ENCODE results near the gene CRYGC. TPM values are rescaled to one million over a fixed set of nuclear protein-coding genes. Genes with fewer than 3 reads are reported as not detected.

Gene CRYGC, protein sequence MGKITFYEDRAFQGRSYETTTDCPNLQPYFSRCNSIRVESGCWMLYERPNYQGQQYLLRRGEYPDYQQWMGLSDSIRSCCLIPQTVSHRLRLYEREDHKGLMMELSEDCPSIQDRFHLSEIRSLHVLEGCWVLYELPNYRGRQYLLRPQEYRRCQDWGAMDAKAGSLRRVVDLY
- not detected for total RNA-seq
- not detected for polyA plus RNA-seq
- long read RNA-seq, donor 1: 0 reads
- long read RNA-seq, donor 2: 0 reads
- long read RNA-seq, donor 3: 0 reads
- long read RNA-seq, donor 4: 0 reads
- long read RNA-seq, donor 5: 0 reads
- long read RNA-seq, donor 6: 0 reads
- long read RNA-seq, donor 7: 0 reads
- long read RNA-seq, donor 8: 0 reads
- long read RNA-seq, donor 9: 0 reads
- long read RNA-seq, donor 10: 0 reads

DNA sequence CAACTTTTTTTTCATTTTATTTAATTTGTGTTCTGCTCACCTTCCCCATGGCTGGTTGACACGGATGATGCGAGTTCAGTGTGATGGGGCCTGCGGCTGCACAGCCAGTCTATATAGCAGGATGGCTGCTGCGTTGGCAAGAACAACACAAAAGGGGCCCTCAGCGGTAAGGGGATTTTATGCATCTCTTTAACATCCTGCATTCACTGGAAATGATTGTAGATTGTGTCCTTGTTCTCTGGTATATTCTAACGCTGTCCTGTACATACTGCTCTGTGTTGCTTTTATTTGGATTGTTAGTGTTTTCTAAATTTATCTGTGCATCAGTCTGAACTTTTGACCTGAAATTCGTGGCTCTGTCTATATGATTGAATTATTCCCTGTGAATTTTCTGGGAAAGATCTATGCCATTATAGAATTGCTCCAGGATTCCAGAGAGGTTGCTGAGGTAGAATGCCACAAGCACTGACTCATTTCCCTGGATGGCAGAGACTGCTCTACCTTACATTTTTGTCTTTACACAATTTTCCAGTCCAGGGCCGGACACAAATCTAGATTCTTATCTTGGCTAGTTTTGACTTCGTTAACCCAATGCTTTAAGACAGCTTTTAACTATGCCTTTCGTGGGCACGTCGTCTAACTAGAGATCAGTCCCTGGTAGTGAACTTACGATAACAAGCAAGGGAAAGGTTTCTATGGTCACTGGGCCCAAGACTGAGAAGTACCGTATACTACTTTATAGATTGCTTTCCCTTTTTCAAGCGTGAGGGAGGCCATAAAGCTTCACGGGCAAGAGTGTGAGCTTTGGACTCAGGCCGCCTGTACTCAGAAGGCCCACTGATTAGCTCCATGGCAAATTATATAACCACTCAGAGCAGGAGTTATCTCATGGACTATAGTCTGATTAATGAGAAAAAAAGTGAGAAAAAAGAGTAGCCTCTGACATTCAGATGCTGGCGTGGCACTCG, at the start of gene CRYGC:
TSS of gene CRYGC (minus strand) at position 85 of the 968 bp plus-strand sequence. CDS start at position 49, 36 bp downstream.
- DNase-seq (ENCODE audit: low read depth in 6 of 9, low spot score in 9 of 9): no peak
- no peak within 1 kb of the TSS for H3K4me3 ChIP-seq (ENCODE audit: low read length in 2 of 2)
- WGBS: 88% methylated on average over 19 of the region's 19 CpGs
- peaks cover 3 to 4% of the 10 kb centered on the region in 2 donors for H3K27me3 ChIP-seq (ENCODE audit: control insufficient read depth in 2 of 2, insufficient read depth in 1 of 2, low read length in 1 of 2)
- H3K36me3 ChIP-seq (ENCODE audit: control insufficient read depth in 2 of 2, insufficient read depth in 2 of 2, low read length in 1 of 2): no peaks in the 10 kb centered on the region
- peaks cover 0 to 5% of the 10 kb centered on the region in 2 donors for H3K4me1 ChIP-seq (ENCODE audit: control insufficient read depth in 2 of 2, insufficient read depth in 2 of 2, low read length in 2 of 2)
- H3K27ac ChIP-seq (ENCODE audit: low read depth in 1 of 2, low read length in 1 of 2): no peak within 1 kb of the TSS
- no peaks in the 10 kb centered on the region for H3K9me3 ChIP-seq (ENCODE audit: control insufficient read depth in 2 of 2, insufficient read depth in 1 of 2, low read length in 1 of 2)

DNA sequence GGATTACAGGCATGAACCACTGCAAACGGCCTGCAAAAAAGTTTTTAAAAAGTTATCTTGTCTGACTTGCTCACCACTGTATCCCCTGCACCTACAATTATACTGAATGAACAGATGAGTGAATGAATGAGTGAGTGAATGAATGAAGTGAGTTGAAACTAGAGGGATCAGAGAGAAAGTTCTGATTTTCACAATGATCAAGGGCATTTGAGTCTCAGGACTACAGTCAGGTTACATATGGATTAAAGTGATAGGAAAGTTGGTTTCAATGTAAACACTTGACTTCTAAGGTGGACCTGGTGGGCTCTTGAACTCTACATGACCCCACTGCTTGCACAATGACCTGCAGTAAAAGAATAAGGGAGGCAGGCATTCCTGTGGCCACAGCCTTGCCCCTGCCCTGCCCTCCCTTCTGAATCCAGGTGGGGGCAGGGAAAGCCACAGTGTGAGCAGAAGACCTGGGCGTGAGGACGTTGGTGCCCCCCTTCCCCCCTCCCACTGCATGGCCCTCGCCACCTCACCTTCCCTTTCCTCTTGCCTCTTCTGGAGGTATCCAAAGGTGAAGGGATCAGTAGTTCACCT, 49.5 kb upstream of the CRYGC start:
- no peak overlapping the region for H3K4me3 ChIP-seq (ENCODE audit: low read length in 2 of 2)
- 76% methylated on average over 4 of the region's 4 CpGs for WGBS
- no peak overlapping the region for H3K27ac ChIP-seq (ENCODE audit: low read depth in 1 of 2, low read length in 1 of 2)
- H3K27me3 ChIP-seq (ENCODE audit: control insufficient read depth in 2 of 2, insufficient read depth in 1 of 2, low read length in 1 of 2): peaks cover 0 to 2% of the 10 kb centered on the region in 2 donors
- no peaks in the 10 kb centered on the region for H3K36me3 ChIP-seq (ENCODE audit: control insufficient read depth in 2 of 2, insufficient read depth in 2 of 2, low read length in 1 of 2)
- peaks cover 0 to 4% of the 10 kb centered on the region in 2 donors for H3K4me1 ChIP-seq (ENCODE audit: control insufficient read depth in 2 of 2, insufficient read depth in 2 of 2, low read length in 2 of 2)
- H3K9me3 ChIP-seq (ENCODE audit: control insufficient read depth in 2 of 2, insufficient read depth in 1 of 2, low read length in 1 of 2): no peaks in the 10 kb centered on the region
- no peak for DNase-seq (ENCODE audit: low read depth in 6 of 9, low spot score in 9 of 9)

DNA sequence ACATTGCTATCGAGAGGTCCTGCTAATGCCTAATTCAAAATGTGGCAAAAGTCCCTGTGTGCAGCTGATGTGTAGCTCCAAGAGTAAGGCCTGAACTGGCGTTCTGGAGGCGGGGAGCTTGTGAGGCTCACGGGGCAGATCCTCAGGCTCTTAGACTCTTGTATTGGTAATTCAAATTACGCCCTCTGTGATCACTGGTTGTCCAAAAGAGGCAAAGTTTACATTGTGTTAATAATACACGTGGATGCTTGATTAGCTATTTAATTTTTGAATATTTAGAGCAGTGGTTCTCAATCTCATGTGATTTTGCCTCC, 46.2 kb upstream of the CRYGC start:
- no peak overlapping the region for H3K4me3 ChIP-seq (ENCODE audit: low read length in 2 of 2)
- no peaks in the 10 kb centered on the region for H3K9me3 ChIP-seq (ENCODE audit: control insufficient read depth in 2 of 2, insufficient read depth in 1 of 2, low read length in 1 of 2)
- H3K27ac ChIP-seq (ENCODE audit: low read depth in 1 of 2, low read length in 1 of 2): no peak overlapping the region
- WGBS: 94% methylated on average over 6 of the region's 6 CpGs
- DNase-seq (ENCODE audit: low read depth in 6 of 9, low spot score in 9 of 9): no peak
- peaks cover 0 to 4% of the 10 kb centered on the region in 2 donors for H3K4me1 ChIP-seq (ENCODE audit: control insufficient read depth in 2 of 2, insufficient read depth in 2 of 2, low read length in 2 of 2)
- H3K36me3 ChIP-seq (ENCODE audit: control insufficient read depth in 2 of 2, insufficient read depth in 2 of 2, low read length in 1 of 2): no peaks in the 10 kb centered on the region
- no peaks in the 10 kb centered on the region for H3K27me3 ChIP-seq (ENCODE audit: control insufficient read depth in 2 of 2, insufficient read depth in 1 of 2, low read length in 1 of 2)

DNA sequence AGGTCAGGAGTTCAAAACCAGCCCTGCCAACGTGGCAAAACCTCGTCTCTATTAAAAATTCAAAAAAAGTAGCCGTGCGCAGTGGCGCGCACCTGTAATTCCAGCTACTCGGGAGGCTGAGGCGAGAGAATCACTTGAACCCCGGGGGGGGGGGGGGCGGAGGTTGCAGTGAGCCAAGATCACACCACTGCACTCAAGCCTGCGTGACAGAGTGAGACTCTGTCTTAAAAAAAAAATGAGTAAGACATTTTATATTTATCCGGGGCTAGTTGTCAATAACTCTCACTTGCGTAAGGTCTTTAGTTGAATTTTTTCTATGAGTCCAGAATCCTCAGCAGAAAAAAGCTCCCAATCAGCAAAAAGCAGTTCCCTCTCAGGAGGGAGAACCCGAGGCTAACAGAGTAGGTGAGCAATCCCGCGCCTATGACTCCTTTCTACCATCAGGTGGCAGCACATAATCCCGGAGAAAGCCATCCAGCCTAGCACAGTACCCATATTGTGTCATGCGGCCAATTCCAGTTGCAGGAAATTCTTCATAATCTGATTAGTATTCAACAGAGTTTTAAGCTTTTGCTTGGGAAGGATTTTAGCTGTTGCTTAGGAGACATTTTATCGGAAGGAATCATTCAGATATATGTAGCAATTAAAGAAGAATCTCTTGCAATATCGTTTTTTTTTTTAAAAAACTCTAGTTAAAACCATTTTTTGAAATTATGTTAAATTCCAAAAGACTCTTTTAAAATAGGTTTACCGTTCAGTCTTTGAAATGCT, 45.6 kb upstream of the CRYGC start:
- Histone ChIP-seq H3K27ac (ENCODE audit: low read depth in 1 of 2, low read length in 1 of 2) (no peak overlapping the region), H3K4me3 (ENCODE audit: low read length in 2 of 2) (no peak overlapping the region), H3K27me3 (ENCODE audit: control insufficient read depth in 2 of 2, insufficient read depth in 1 of 2, low read length in 1 of 2) (no peaks in the 10 kb centered on the region), H3K9me3 (ENCODE audit: control insufficient read depth in 2 of 2, insufficient read depth in 1 of 2, low read length in 1 of 2) (no peaks in the 10 kb centered on the region), H3K4me1 (ENCODE audit: control insufficient read depth in 2 of 2, insufficient read depth in 2 of 2, low read length in 2 of 2) (peaks cover 0 to 4% of the 10 kb centered on the region in 2 donors), H3K36me3 (ENCODE audit: control insufficient read depth in 2 of 2, insufficient read depth in 2 of 2, low read length in 1 of 2) (no peaks in the 10 kb centered on the region)
- 55% methylated on average over 21 of the region's 21 CpGs for WGBS
- peak; percentile 19 to 77 (median 54) for DNase-seq (ENCODE audit: low read depth in 6 of 9, low spot score in 9 of 9)

DNA sequence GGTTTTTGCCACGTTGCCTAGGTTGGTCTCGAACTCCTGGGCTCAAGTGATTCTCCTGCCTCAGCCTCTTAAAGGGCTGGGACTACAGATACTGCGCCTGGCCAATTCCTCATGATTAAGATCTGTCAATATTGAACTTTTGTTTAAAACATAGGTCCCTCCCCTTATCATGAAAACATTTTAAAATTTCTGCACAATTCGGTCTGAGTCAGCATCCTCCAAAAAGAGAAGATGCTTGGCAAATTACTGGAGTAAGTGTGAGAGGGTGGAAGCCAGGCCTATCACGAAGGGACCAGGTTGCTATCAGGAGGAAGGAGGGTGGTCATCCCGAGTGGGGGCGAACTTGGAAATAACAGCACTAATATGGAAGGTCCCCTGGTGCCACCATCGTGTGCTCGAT, 44.5 kb upstream of the CRYGC start:
- no peaks in the 10 kb centered on the region for H3K36me3 ChIP-seq (ENCODE audit: control insufficient read depth in 2 of 2, insufficient read depth in 2 of 2, low read length in 1 of 2)
- 97% methylated on average over 9 of the region's 9 CpGs for WGBS
- H3K27ac ChIP-seq (ENCODE audit: low read depth in 1 of 2, low read length in 1 of 2): no peak overlapping the region
- H3K9me3 ChIP-seq (ENCODE audit: control insufficient read depth in 2 of 2, insufficient read depth in 1 of 2, low read length in 1 of 2): no peaks in the 10 kb centered on the region
- no peak for DNase-seq (ENCODE audit: low read depth in 6 of 9, low spot score in 9 of 9)
- H3K4me1 ChIP-seq (ENCODE audit: control insufficient read depth in 2 of 2, insufficient read depth in 2 of 2, low read length in 2 of 2): peaks cover 0 to 4% of the 10 kb centered on the region in 2 donors
- H3K27me3 ChIP-seq (ENCODE audit: control insufficient read depth in 2 of 2, insufficient read depth in 1 of 2, low read length in 1 of 2): no peaks in the 10 kb centered on the region
- H3K4me3 ChIP-seq (ENCODE audit: low read length in 2 of 2): no peak overlapping the region

DNA sequence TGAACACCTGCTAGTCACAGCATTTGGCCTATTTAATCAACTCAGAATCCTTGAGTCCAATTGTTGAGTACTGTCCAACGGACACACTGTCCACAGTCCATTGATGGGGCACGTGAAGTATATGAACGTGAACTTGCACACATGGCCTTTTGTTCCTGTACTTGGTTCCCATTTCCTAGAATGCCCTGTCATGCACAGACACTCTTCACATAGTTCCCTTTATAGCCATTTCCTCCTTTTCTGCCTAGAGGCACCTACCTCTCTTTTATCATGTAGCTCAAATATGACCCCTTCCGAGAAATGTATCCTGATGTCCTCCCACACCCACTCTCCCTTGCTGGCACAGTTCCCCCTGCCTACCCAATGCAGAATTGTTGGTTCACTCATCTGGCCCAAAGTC, 42.5 kb upstream of the CRYGC start:
- no peak for DNase-seq (ENCODE audit: low read depth in 6 of 9, low spot score in 9 of 9)
- no peaks in the 10 kb centered on the region for H3K36me3 ChIP-seq (ENCODE audit: control insufficient read depth in 2 of 2, insufficient read depth in 2 of 2, low read length in 1 of 2)
- no peaks in the 10 kb centered on the region for H3K9me3 ChIP-seq (ENCODE audit: control insufficient read depth in 2 of 2, insufficient read depth in 1 of 2, low read length in 1 of 2)
- H3K4me3 ChIP-seq (ENCODE audit: low read length in 2 of 2): no peak overlapping the region
- peaks cover 0 to 4% of the 10 kb centered on the region in 2 donors for H3K4me1 ChIP-seq (ENCODE audit: control insufficient read depth in 2 of 2, insufficient read depth in 2 of 2, low read length in 2 of 2)
- WGBS: 29% methylated on average over 4 of the region's 4 CpGs
- peak overlapping the region in 1 of 2 donors; percentile 18 for H3K27ac ChIP-seq (ENCODE audit: low read depth in 1 of 2, low read length in 1 of 2)
- H3K27me3 ChIP-seq (ENCODE audit: control insufficient read depth in 2 of 2, insufficient read depth in 1 of 2, low read length in 1 of 2): no peaks in the 10 kb centered on the region

DNA sequence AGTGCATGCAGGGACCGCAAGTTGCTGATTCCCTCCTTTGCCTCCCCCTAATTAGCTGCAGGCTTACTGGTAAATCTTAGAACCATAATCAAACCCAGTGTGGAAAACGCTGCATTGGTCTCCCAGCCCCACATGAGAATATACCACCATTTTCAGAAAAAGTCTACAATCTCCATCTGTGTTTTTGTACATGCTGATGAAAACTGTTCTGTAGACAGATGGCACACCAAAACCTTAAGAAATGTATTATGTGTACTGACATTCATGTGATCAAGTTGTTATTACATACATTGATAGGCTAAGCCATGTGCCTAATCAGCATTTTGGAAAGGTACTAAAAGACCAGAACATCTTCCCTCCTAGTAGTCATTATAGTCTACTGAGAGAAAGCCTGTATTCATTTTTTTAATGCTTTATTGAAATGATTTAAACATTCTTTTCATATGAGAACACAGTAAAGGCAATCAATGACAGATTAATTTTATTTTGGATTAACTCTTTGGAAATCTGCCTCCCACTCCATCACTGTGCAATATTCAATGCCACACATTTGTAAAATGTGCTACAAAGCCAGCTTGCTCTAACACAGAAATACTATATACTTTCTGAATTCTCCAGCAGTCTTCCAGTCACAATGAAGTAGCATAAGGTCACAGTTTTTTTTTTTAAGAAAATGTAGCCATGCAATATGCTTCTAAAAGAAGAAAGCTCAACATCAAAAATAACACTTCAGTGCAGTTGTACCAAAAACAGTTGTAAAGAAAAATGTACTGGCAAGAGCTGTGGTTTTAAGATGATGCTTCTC, 35.5 kb upstream of the CRYGC start:
- DNase-seq (ENCODE audit: low read depth in 6 of 9, low spot score in 9 of 9): no peak
- WGBS: 95% methylated on average over 2 of the region's 2 CpGs

DNA sequence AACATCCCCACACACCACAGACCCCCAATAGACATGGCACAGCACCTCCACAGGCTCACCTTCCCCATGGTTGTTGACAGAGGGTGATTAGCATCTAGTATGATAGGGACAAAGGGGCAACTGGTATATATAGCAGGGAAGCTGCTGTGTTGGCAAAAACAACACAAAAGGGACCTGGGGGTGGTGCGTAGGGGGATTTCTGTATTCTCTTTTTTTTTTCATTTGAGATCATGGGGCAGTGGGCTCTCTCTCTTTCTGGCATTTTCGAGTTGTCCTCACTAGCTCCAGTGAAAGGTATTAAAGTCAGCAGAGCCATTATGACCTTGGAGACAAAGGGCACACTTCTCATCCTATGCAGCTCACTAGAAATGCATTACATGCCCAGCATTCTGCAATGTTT, 33.9 kb upstream of the CRYGC start, which contains the start of gene CRYGA:
TSS of gene CRYGA (minus strand) at position 101 of the 400 bp plus-strand sequence. CDS start at position 68, 33 bp downstream.
- Histone ChIP-seq H3K4me3 (ENCODE audit: low read length in 2 of 2) (no peak within 1 kb of the TSS), H3K9me3 (ENCODE audit: control insufficient read depth in 2 of 2, insufficient read depth in 1 of 2, low read length in 1 of 2) (no peaks in the 10 kb centered on the region), H3K4me1 (ENCODE audit: control insufficient read depth in 2 of 2, insufficient read depth in 2 of 2, low read length in 2 of 2) (no peaks in the 10 kb centered on the region), H3K27me3 (ENCODE audit: control insufficient read depth in 2 of 2, insufficient read depth in 1 of 2, low read length in 1 of 2) (no peaks in the 10 kb centered on the region), H3K27ac (ENCODE audit: low read depth in 1 of 2, low read length in 1 of 2) (no peak within 1 kb of the TSS), H3K36me3 (ENCODE audit: control insufficient read depth in 2 of 2, insufficient read depth in 2 of 2, low read length in 1 of 2) (no peaks in the 10 kb centered on the region)
- DNase-seq (ENCODE audit: low read depth in 6 of 9, low spot score in 9 of 9): no peak
- 89% methylated on average over 2 of the region's 2 CpGs for WGBS

More for the DNA sequence above, 35.5 kb upstream of the CRYGC start:
- H3K27ac ChIP-seq (ENCODE audit: low read depth in 1 of 2, low read length in 1 of 2): no peak overlapping the region
- H3K27me3 ChIP-seq (ENCODE audit: control insufficient read depth in 2 of 2, insufficient read depth in 1 of 2, low read length in 1 of 2): no peaks in the 10 kb centered on the region
- no peaks in the 10 kb centered on the region for H3K36me3 ChIP-seq (ENCODE audit: control insufficient read depth in 2 of 2, insufficient read depth in 2 of 2, low read length in 1 of 2)
- H3K9me3 ChIP-seq (ENCODE audit: control insufficient read depth in 2 of 2, insufficient read depth in 1 of 2, low read length in 1 of 2): no peaks in the 10 kb centered on the region
- H3K4me1 ChIP-seq (ENCODE audit: control insufficient read depth in 2 of 2, insufficient read depth in 2 of 2, low read length in 2 of 2): no peaks in the 10 kb centered on the region
- H3K4me3 ChIP-seq (ENCODE audit: low read length in 2 of 2): no peak overlapping the region

Measured in thymus (tissue), 14 donors.